Fibroblast of peridontal ligament (primary cell): ENCODE data around the gene CRACR2A.
A peak's percentile ranks its signal among the peaks of the same experiment; 100 is the strongest.

Source experiments
- DNase-seq: peaks from one replicate; pipeline ENCODE4 v3.0.0-alpha.2; 2010; ENCODE audit errors: extremely low read depth

CRACR2A gene

GRCh38 chr12:3622021-3622821 lies 130.7 kb downstream of the CRACR2A start:
- DNase-seq: peak; percentile 21

DNA sequence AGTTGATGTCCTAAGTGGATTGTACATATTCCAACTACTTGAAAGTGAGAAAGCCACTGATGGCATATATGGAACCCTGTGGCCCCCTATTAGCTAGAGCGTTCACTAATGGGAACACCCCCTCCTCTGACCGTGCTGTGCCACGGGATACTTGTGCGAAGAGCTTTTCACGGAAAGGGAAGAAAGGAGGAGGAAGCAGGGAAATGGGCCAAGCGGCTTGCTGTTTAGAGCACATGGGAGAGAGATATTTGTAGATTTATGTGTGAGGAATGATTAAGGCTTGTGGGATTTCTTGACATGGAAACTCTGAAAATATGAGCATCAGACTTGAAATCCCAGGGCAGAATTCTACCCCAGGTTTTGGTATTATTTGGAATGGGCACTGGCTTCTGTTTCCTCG lies 132.1 kb downstream of the CRACR2A start:
- DNase-seq: no peak

- no peak for DNase-seq
Measured at GRCh38 chr12:3617565-3617964, 135.3 kb downstream of the CRACR2A start.

- no peak for DNase-seq
Measured at GRCh38 chr12:3615862-3616261, 137.0 kb downstream of the CRACR2A start.

- DNase-seq: no peak
Measured at GRCh38 chr12:3614806-3615466, 138.0 kb downstream of the CRACR2A start.

- no peak for DNase-seq
Measured at GRCh38 chr12:3613641-3614395, 139.1 kb downstream of the CRACR2A start.

DNA sequence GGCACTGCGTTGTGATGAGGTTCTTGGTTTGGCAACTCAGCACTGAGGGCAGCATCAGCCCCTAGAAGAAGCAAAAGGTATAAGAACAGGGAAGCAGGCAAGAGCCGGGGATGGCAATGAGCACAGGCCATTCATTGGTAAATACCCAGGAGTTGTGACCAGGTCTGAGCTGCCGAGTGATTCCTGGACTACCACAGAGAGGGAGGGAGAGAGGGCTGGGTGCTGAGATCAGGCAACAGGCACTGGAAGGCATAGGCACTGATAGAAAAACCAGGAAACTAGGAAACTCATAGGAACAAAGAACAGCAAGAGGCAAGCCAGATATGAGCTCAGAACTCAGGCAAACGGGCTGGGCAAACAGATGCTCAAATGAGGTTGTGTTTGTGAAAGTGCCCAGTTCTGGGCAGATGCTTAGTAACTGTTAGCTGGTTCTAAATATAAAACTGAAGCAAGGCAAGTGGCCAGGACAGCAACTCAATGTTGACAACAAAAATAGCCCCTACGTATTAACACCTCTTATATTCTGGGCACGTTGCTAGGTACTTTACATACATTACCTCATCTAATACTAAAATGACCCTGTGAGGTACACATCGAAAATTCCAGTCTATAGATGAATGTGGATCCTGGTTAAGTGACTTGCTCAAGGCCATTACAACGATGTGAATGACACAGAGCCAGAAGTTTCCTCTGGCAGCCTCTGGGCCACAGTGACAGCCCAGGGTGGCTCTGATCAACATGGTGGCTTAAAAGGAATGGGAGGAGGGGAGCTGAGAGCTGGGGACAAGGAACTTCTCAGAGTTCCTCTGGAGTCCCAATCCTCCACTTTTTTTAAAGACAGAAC lies 140.8 kb downstream of the CRACR2A start:
- DNase-seq: no peak

- DNase-seq: no peak
Measured at GRCh38 chr12:3607821-3608220, 145.1 kb downstream of the CRACR2A start.

GRCh38 chr12:3607039-3607720 lies 145.7 kb downstream of the CRACR2A start:
- DNase-seq: no peak

DNA sequence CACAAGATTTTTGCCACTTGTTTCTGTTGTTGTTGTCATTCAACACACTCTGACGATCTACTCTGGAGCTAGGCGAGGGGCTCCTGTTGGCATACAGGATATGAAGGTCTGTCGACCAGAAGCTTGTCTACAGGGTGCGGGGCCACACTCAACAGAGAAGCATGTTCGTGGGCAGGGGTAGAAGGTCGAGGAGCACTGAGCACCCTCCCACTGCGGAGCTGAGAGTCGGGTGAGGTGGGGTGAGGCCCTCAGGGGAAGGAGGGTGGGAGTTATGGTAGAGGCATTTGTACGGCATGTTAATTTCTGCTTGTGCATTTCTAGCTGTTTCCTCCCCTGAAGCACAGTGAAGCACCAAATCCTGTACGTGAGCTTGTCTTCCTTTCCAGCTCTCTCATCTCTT lies 146.8 kb downstream of the CRACR2A start:
- no peak for DNase-seq

DNA sequence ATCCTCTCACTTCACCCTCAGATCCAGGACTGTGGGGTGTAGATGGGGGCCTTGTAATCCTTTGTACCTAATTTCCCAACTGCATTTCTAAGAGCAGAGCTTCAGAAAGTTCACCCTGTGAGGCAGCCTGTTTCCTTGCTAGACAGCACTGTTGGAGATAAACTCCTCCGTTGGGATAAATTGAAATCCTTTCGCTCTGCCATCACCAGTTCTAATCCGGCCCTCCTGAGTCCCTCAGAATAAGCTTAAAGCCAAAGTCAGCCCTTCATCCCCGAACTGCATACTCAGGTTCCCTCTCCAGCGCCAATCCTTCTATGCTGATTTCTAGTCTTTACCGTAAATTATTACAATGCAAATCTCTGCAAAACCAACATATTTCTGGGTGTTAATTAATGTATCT lies 147.2 kb downstream of the CRACR2A start:
- DNase-seq: no peak

DNA sequence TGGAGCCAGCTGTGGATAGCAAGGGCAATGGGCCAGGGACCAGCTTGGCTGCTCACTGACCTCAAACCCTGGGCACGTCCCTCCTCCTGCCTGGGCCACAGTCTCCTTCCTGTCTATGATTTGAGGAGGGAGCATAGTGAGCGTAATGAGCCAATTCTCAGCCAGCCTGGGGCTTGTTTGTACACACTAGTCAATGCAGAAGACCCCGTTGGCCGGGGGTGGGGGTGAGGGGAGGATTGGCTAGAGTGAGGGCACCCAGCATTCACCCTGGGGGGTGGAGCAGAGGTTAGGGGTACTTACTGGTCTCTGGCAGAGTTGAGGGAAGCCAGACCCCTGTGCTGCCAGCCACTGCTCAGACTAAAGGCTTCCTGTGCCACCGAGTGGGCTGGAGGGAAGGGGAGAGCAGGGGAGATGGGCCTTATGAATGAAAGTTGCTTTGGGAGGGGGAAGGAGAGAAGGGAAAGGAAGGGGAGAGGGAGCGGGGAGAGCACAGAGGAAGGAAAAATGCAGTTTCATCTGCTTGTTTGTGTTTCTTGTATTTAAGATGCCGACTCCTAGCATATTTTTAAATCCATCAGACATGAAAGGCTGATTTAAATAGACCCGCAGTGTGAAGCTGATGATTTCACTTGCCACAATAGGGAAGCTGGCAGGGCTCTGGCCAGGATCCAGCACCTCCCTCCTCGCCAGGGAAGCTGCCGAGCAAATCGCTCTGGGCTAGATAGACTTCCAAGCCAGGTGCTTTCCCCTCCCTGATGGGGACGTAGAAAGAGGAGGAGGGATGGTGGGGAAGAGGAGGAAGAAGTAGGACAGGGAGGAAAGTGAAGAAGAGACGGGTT lies 147.9 kb downstream of the CRACR2A start:
- DNase-seq: peak; percentile 7

DNA sequence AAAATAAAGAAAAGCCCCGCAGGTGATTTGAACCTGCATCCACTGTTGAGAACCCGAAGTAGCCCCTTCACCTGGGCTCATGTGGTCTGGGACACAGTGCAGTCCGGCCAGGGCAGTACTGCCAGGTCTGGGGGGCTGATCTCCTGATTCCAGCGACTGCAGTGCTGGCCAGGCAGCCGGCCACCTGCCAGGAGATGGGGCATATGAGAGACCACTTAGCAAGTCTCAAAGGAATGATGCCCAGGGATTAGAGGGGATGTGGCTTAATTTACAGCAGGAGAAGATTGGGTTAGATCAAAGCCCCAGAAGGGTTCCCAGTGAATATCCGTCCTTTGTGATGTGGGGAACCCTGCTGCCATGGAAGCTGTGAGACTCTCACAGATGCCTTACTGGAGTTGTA lies 148.6 kb downstream of the CRACR2A start:
- DNase-seq: no peak

GRCh38 chr12:3603576-3603975 lies 149.3 kb downstream of the CRACR2A start:
- no peak for DNase-seq

DNA sequence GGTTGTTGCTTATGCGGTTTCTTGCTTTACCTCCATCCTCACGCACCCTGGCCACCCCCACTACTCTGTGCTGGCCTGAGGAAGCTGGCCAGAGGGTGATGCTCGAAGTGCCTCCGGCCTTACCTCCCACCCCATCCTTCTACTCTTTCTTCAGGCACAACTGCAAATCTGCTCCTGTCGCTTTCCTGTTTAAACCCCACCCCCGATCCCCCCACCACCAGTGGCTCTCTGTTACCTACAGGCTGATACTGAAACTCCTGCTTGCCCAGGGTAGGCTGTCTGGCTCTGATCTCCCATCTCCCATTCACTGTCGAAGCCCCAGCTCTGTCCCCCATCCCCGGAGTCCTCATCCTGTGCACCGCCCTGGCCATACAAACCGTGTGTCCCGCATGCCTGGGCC lies 150.4 kb downstream of the CRACR2A start:
- no peak for DNase-seq

DNA sequence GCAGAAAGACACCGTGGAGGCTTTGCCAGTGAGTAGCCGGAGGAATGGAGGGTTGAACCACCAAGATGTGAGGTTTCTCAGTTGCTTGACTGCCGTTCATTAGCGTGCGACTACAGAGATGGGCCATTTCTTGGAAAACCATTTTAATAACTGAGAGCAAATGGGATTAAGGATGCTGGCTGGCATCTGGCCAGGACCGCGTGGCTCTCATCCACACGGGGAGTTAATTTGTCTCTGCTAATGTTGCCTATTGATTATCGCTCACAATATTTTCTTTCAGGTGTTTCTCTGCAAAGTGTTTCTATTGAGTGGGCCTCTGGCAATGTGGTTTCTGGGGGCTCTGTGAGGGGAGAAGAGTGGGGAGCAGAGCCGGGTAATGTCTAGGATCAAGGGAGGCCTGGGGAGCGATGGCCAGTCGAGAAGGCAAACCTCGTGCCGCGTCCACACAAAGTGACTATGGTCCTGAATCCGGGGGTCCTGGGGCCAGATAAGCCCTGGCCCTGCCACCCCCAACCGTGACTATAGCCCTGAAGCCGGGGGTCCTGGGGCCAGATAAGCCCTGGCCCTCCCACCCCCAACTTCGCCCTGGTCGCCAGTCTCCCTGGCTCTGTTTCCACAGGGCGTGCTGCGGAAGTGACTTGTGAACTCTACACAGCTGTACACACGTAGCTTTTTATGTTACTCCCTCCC lies 151.3 kb downstream of the CRACR2A start:
- DNase-seq: no peak

DNA sequence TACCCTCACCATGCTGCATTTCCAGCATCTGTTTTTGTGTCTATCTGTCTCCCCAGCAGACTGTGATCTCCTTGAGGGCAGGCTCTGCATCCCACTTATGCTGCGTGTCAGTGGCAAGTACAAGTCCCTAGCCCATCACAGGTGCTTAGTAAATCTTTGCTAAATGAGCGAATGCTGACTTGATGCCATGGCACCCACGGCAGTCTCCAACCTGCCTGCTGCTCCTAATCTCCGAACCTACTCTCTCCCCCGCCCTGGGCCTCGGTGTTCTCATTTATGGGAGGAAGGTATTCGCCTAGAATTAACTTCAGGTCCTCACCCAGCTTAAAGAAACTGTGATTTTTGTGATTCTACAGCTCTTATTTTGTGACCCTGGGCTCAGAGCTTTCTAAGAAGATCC lies 152.0 kb downstream of the CRACR2A start:
- no peak for DNase-seq

- no peak for DNase-seq
Measured at GRCh38 chr12:3600039-3600720, 152.7 kb downstream of the CRACR2A start.
